Brain microvascular endothelial cell (primary cell): ENCODE measurements around the gene PLB1.

Experiments used
- DNase-seq: peaks from one replicate; pipeline ENCODE4 v3.0.0-alpha.2; 2020
- H3K27ac ChIP-seq: fragments of 250-450 bp; sonication (Bioruptor Pico); 2 replicates; pipeline ENCODE4 v1.5.1; 2020; ENCODE audit warnings: mild to moderate bottlenecking, moderate library complexity
- H3K27me3 ChIP-seq: fragments of 250-450 bp; sonication (Bioruptor Pico); replicated peaks from 2 replicates; pipeline ENCODE4 v1.5.1; 2020; ENCODE audit warnings: mild to moderate bottlenecking
- H3K36me3 ChIP-seq: fragments of 250-450 bp; sonication (Bioruptor Pico); replicated peaks from 2 replicates; pipeline ENCODE4 v1.5.1; 2020; ENCODE audit warnings: mild to moderate bottlenecking
- H3K4me3 ChIP-seq: 2 replicates; pipeline ENCODE4 v1.5.1; 2011; ENCODE audit warnings: low read depth, mild to moderate bottlenecking, control low read depth, low read length, moderate library complexity
- in situ Hi-C: cut with HindIII; loops from 2 replicates; pipeline ENCODE4 v1.10.0; 2017; ENCODE audit warnings: low sequenced_read_pairs, low pct_ligation_motif_present
- TF ChIP-seq, protein P1 (sequence below): IDR thresholded peaks from 2 replicates; pipeline ENCODE4 v1.5.1; 2011; ENCODE audit warnings: low read depth, mild to moderate bottlenecking, moderate library complexity, low read length, control low read depth, inconsistent platforms; ENCODE audit errors: missing control alignments

Gene PLB1

DNA sequence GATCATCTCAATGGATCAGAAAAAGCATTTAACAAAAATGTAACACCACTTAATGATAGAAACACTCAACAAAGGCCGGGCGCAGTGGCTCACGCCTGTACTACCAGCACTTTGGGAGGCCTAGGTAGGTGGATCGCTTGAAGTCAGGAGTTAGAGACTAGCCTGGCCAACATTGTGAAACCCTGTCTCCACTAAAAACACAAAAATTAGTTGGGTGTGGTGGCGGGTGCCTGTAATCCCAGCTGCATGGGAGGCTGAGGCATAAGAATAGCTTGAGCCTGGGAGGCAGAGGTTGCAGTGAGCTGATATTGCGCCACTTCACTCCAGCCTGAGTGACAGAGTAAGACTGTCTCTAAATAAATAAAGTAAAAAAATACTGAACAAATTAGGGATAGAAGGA, 74.6 kb downstream of the PLB1 start:
- no peak overlapping the region for H3K4me3 ChIP-seq
- no peaks in the 10 kb centered on the region for H3K27me3 ChIP-seq
- H3K27ac ChIP-seq, result no peak overlapping the region
- DNase-seq, result no peak
- TF ChIP-seq, protein P1, sequence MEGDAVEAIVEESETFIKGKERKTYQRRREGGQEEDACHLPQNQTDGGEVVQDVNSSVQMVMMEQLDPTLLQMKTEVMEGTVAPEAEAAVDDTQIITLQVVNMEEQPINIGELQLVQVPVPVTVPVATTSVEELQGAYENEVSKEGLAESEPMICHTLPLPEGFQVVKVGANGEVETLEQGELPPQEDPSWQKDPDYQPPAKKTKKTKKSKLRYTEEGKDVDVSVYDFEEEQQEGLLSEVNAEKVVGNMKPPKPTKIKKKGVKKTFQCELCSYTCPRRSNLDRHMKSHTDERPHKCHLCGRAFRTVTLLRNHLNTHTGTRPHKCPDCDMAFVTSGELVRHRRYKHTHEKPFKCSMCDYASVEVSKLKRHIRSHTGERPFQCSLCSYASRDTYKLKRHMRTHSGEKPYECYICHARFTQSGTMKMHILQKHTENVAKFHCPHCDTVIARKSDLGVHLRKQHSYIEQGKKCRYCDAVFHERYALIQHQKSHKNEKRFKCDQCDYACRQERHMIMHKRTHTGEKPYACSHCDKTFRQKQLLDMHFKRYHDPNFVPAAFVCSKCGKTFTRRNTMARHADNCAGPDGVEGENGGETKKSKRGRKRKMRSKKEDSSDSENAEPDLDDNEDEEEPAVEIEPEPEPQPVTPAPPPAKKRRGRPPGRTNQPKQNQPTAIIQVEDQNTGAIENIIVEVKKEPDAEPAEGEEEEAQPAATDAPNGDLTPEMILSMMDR, result no peak
- in situ Hi-C loops, result no loop called here
- no peaks in the 10 kb centered on the region for H3K36me3 ChIP-seq

GRCh38 chr2:28576714-28577113, 80.9 kb downstream of the PLB1 start:
- TF ChIP-seq, protein P1, result no peak
- in situ Hi-C loops, result no loop called here
- Histone ChIP-seq H3K4me3 (no peak overlapping the region), H3K27me3 (no peaks in the 10 kb centered on the region), H3K27ac (no peak overlapping the region), H3K36me3 (no peaks in the 10 kb centered on the region)
- no peak for DNase-seq

DNA sequence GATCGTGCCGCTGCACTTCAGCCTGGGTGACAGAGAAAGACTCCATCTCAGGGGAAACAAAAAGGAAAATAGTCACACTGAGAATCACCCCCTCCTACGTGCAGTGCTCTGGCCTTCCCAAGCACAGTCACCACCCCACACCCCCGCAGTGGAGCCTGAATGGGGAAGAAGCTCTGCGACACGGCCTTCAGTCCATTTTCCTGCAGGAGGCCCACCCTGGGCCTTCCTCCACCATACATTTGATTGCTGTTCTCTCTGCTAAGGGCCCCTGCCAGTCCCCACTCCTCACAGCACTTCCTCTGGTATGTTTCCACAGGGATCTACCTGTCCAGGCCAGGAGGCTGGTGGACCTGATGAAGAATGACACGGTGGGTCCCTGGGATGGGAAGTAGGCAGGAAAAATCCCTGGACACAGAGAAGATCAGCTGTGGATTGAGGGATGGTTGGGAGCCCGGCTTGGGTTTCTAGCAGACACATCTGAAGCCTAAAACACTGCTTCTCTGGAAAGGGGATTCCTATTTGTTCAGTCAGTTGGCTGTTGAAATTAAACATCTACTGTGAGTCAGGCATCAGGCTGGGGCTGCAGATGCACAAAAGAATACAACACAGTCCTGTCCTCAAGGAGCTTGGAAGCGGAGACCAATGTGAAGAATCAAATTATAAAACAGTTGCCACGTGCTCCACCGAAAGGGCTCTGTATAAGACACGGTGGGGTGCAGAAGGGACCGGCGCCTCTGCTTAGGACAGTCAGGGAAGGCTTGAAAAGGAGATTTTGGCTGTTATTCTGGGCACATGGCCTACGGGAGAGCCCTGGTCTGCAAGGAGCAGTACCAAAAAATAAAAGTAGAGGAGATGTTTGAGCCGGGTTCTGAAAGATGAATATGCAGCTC, 82.2 kb downstream of the PLB1 start:
- in situ Hi-C loops, result no loop called here
- TF ChIP-seq, protein P1, result no peak
- Histone ChIP-seq H3K36me3 (no peaks in the 10 kb centered on the region), H3K27ac (no peak overlapping the region), H3K4me3 (no peak overlapping the region), H3K27me3 (no peaks in the 10 kb centered on the region)
- no peak for DNase-seq

GRCh38 chr2:28578774-28579173, 82.9 kb downstream of the PLB1 start:
- no peak overlapping the region for H3K4me3 ChIP-seq
- in situ Hi-C loops, result no loop called here
- H3K27me3 ChIP-seq, result no peaks in the 10 kb centered on the region
- TF ChIP-seq, protein P1, result no peak
- DNase-seq, result no peak
- no peaks in the 10 kb centered on the region for H3K36me3 ChIP-seq
- no peak overlapping the region for H3K27ac ChIP-seq

DNA sequence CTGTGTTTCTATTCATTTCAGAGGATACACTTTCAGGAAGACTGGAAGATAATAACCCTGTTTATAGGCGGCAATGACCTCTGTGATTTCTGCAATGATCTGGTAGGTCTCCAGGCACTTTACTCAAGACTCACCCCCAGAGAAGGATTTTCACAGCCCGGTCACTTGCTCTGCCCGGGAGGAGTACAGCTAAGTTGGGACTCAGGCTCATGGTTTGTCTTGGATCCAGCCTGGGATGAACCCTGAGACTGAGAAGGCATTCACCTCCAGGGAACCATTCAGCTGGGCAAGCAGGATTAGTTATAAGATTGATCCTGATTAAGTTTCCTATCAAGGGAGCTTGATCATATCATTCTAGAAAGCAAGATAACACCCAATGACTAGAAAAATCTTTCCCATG, 83.7 kb downstream of the PLB1 start:
- DNase-seq, result no peak
- no peak overlapping the region for H3K27ac ChIP-seq
- no peaks in the 10 kb centered on the region for H3K36me3 ChIP-seq
- in situ Hi-C loops, result no loop called here
- H3K4me3 ChIP-seq, result no peak overlapping the region
- TF ChIP-seq, protein P1, result no peak
- no peaks in the 10 kb centered on the region for H3K27me3 ChIP-seq
